ENCODE results near the gene ATP8B4. TPM values are rescaled to one million over a fixed set of nuclear protein-coding genes. Genes with fewer than 3 reads are reported as not detected.

The ATP8B4 gene
- total and polyA plus RNA-seq, 2 of the 8 experiments (the other 6 are each of a cell fraction or from before 2014, with no cell fraction given) = 0.17 to 0.24 TPM

DNA sequence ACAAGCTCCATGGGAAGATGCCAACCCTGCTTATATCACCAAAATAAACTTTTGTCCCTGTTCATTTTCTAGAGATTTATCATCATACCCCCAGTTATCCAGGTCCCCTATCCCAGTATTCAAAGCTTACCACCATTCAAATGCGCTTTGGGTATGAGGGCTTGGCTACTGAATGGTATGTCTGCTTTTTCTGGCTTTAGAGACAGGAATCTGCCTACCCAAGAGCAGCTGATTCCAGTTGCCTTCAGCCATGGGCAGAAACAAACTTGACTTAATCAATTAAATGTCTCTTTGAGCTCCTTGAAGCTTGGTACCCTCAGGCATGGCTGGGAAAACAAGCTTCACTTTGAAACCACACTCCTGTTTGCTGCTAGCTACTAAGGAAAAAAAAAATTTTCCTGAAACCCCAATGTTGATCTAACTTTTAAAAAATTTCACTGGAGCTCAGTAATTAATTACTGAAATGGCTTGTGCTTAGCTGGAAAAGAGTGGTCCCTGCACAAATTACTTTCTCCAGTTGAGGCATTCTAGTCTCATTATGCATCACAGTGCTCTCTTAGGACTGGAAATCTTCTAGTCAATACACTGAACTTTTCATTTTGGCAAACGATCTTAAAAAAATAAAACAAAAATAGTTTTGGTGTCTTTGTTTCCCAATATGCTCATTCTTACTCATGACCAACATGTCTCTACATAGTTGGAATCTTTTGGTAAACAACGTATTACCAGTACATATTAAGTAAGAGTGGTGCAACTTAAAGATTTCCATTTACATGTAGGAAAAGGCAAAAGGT is 255.4 kb downstream of the ATP8B4 start (continued):
- no peak for TF ChIP-seq RAD21 (IDR thresholded peaks at IDR 0.05 in 1 of 2, conservative IDR thresholded peaks at IDR 0.05 in 1 of 2; ENCODE audit: low read depth in 2 of 2, low read length in 2 of 2)
